Thymus (tissue), 11 donors: Measurements from ENCODE around the gene GINS1. TPM values are rescaled to one million over a fixed set of nuclear protein-coding genes. Genes with fewer than 3 reads are reported as not detected.

Experiments used
- DNase-seq, 9 donors: peaks; one replicate each; pipeline ENCODE4 v3.0.0-alpha.2; 2013; ENCODE audit warnings: low spot score in 9 of 9, low read depth in 6 of 9, missing footprints in 1 of 9
- H3K27ac ChIP-seq, 2 donors: one replicate each; pipeline ENCODE4 v1.5.1; 2013; ENCODE audit warnings: control low read depth in 1 of 2, low read depth in 1 of 2, low read length in 1 of 2, mild to moderate bottlenecking in 1 of 2, moderate library complexity in 1 of 2
- H3K27me3 ChIP-seq, 2 donors: one replicate each; pipeline ENCODE4 v1.5.1; 2013; ENCODE audit warnings: low read length in 1 of 2; ENCODE audit not compliant: control insufficient read depth in 2 of 2, insufficient read depth in 1 of 2
- H3K36me3 ChIP-seq, 2 donors: one replicate each; pipeline ENCODE4 v1.5.1; 2013; ENCODE audit warnings: low read length in 1 of 2, mild to moderate bottlenecking in 1 of 2, moderate library complexity in 1 of 2; ENCODE audit not compliant: control insufficient read depth in 2 of 2, insufficient read depth in 2 of 2
- H3K4me1 ChIP-seq, 2 donors: one replicate each; pipeline ENCODE4 v1.5.1; 2013; ENCODE audit warnings: low read length in 2 of 2; ENCODE audit not compliant: control insufficient read depth in 2 of 2, insufficient read depth in 2 of 2
- H3K4me3 ChIP-seq, 2 donors: one replicate each; pipeline ENCODE4 v1.5.1; 2013; ENCODE audit warnings: low read length in 2 of 2, control low read depth in 1 of 2, mild to moderate bottlenecking in 1 of 2
- H3K9me3 ChIP-seq, 2 donors: one replicate each; pipeline ENCODE4 v1.5.1; 2013; ENCODE audit warnings: low read length in 1 of 2, mild to moderate bottlenecking in 1 of 2; ENCODE audit not compliant: control insufficient read depth in 2 of 2, insufficient read depth in 1 of 2
- WGBS: extraction: QIAGEN DNeasy Blood & Tissue Kit; methylation state at CpG from one replicate; pipeline ENCODE4 v1.1.7; 2013; 5-methylcytosine and 5-hydroxymethylcytosine counted together
- polyA plus RNA-seq: library from polyadenylated mRNA; stranded (reverse); fragments of 200-250 nt; gene quantifications from one replicate; pipeline ENCODE4 v1.2.3, GENCODE V29; 2013
- total RNA-seq: library from RNA; stranded (reverse); fragments of 120-200 nt; gene quantifications from one replicate; pipeline ENCODE4 v1.2.4, GENCODE V29; 2013
- donor health status: healthy.

GINS1 gene
- total and polyA plus RNA-seq, 2 donors, result 1.8 to 15.7 TPM

GRCh38 chr20:25483431-25484132, 76.1 kb downstream of the GINS1 start:
- Histone ChIP-seq H3K9me3 (no peaks in the 10 kb centered on the region), H3K4me1 (peaks cover 27 to 55% of the 10 kb centered on the region in 2 donors), H3K4me3 (no peak overlapping the region), H3K27ac (peak overlapping the region in 1 of 2 donors; percentile 51), H3K27me3 (no peaks in the 10 kb centered on the region), H3K36me3 (peaks cover 5 to 41% of the 10 kb centered on the region in 2 donors)
- no peak for DNase-seq
- 69% methylated on average over 14 of the region's 14 CpGs for WGBS

- H3K9me3 ChIP-seq, result no peaks in the 10 kb centered on the region
- no peak overlapping the region for H3K4me3 ChIP-seq
- DNase-seq, result no peak
- H3K36me3 ChIP-seq, result peaks cover 5 to 40% of the 10 kb centered on the region in 2 donors
- H3K27ac ChIP-seq, result peak overlapping the region in 1 of 2 donors; percentile 75
- H3K27me3 ChIP-seq, result no peaks in the 10 kb centered on the region
- 93% methylated on average over 9 of the region's 9 CpGs for WGBS
- H3K4me1 ChIP-seq, result peaks cover 27 to 52% of the 10 kb centered on the region in 2 donors
Observed at GRCh38 chr20:25484224-25484846, 76.9 kb downstream of the GINS1 start.

GRCh38 chr20:25484911-25485511, 77.5 kb downstream of the GINS1 start:
- peak in 2 of 9 donors; percentile 36 to 65 for DNase-seq
- H3K4me1 ChIP-seq, result peaks cover 27 to 52% of the 10 kb centered on the region in 2 donors
- H3K36me3 ChIP-seq, result peaks cover 5 to 38% of the 10 kb centered on the region in 2 donors
- H3K9me3 ChIP-seq, result no peaks in the 10 kb centered on the region
- peak overlapping the region in 1 of 2 donors; percentile 75 for H3K27ac ChIP-seq
- no peaks in the 10 kb centered on the region for H3K27me3 ChIP-seq
- 2% methylated on average over 12 of the region's 12 CpGs for WGBS
- no peak overlapping the region for H3K4me3 ChIP-seq

- 19% methylated on average over 2 of the region's 2 CpGs for WGBS
- Histone ChIP-seq H3K4me3 (no peak overlapping the region), H3K36me3 (peaks cover 0 to 35% of the 10 kb centered on the region in 2 donors), H3K27me3 (no peaks in the 10 kb centered on the region), H3K9me3 (no peaks in the 10 kb centered on the region), H3K4me1 (peaks cover 27 to 52% of the 10 kb centered on the region in 2 donors), H3K27ac (peak overlapping the region in 1 of 2 donors; percentile 77)
- no peak for DNase-seq
Observed at GRCh38 chr20:25485872-25486271, 78.4 kb downstream of the GINS1 start.

GRCh38 chr20:25486377-25486776, 78.9 kb downstream of the GINS1 start:
- Histone ChIP-seq H3K4me1 (peaks cover 27 to 53% of the 10 kb centered on the region in 2 donors), H3K27ac (peak overlapping the region in 1 of 2 donors; percentile 77), H3K9me3 (no peaks in the 10 kb centered on the region), H3K36me3 (peaks cover 0 to 33% of the 10 kb centered on the region in 2 donors), H3K4me3 (no peak overlapping the region), H3K27me3 (no peaks in the 10 kb centered on the region)
- DNase-seq, result peak in 5 of 9 donors; percentile 47 to 72 (median 60)
- WGBS, result 4% methylated on average over 9 of the region's 9 CpGs

- H3K36me3 ChIP-seq, result peaks cover 0 to 30% of the 10 kb centered on the region in 2 donors
- H3K4me1 ChIP-seq, result peaks cover 27 to 53% of the 10 kb centered on the region in 2 donors
- no peak overlapping the region for H3K4me3 ChIP-seq
- no peaks in the 10 kb centered on the region for H3K9me3 ChIP-seq
- DNase-seq, result no peak
- WGBS, result 78% methylated on average over 2 of the region's 2 CpGs
- H3K27ac ChIP-seq, result peak overlapping the region in 1 of 2 donors; percentile 28
- H3K27me3 ChIP-seq, result no peaks in the 10 kb centered on the region
Observed at GRCh38 chr20:25487306-25487705, 79.8 kb downstream of the GINS1 start.

GRCh38 chr20:25487975-25488374, 80.5 kb downstream of the GINS1 start:
- peak overlapping the region in 1 of 2 donors; percentile 30 for H3K27ac ChIP-seq
- H3K27me3 ChIP-seq, result no peaks in the 10 kb centered on the region
- no peak for DNase-seq
- no peak overlapping the region for H3K4me3 ChIP-seq
- H3K36me3 ChIP-seq, result peaks cover 0 to 30% of the 10 kb centered on the region in 2 donors
- WGBS, result 96% methylated on average over 11 of the region's 11 CpGs
- no peaks in the 10 kb centered on the region for H3K9me3 ChIP-seq
- H3K4me1 ChIP-seq, result peaks cover 27 to 51% of the 10 kb centered on the region in 2 donors

- H3K4me1 ChIP-seq, result peaks cover 21 to 38% of the 10 kb centered on the region in 2 donors
- WGBS, result 98% methylated on average over 15 of the region's 15 CpGs
- H3K36me3 ChIP-seq, result peaks cover 0 to 37% of the 10 kb centered on the region in 2 donors
- H3K27me3 ChIP-seq, result no peaks in the 10 kb centered on the region
- H3K9me3 ChIP-seq, result no peaks in the 10 kb centered on the region
- DNase-seq, result no peak
- no peak overlapping the region for H3K27ac ChIP-seq
- H3K4me3 ChIP-seq, result no peak overlapping the region
Observed at GRCh38 chr20:25489221-25489871, 81.9 kb downstream of the GINS1 start.
